Fibroblast of gingiva (primary cell): Measurements from ENCODE around the gene KRTAP19-1.
"Not testable (repeated sequence)": the region's sequence is repeated elsewhere in the genome, so short reads cannot be mapped to it uniquely, and the experiment has no call there.

ENCODE experiments used
- DNase-seq: peaks from one replicate; pipeline ENCODE4 v3.0.0-alpha.2; 2011; ENCODE audit warnings: low read depth

KRTAP19-1 gene

GRCh38 chr21:30480145-30480544 lies at the start of gene KRTAP19-1:
TSS of gene KRTAP19-1 (minus strand) at chr21:30480367. CDS start at chr21:30480317, 50 bp downstream.
- no peak for DNase-seq

GRCh38 chr21:30518876-30519275 lies 38.7 kb upstream of the KRTAP19-1 start:
- DNase-seq: no peak

- no peak for DNase-seq
Measured at GRCh38 chr21:30515681-30516080, 35.5 kb upstream of the KRTAP19-1 start.

- DNase-seq: not testable (repeated sequence)
Measured at GRCh38 chr21:30505621-30506205, 25.5 kb upstream of the KRTAP19-1 start.

- DNase-seq: no peak
Measured at GRCh38 chr21:30502041-30502440, 21.9 kb upstream of the KRTAP19-1 start, which contains the start of gene KRTAP19-5. TSS of gene KRTAP19-5 (minus strand) at chr21:30502141. CDS start at chr21:30502090, 51 bp downstream.

- DNase-seq: no peak
Measured at GRCh38 chr21:30497065-30497464, 16.9 kb upstream of the KRTAP19-1 start, which contains the start of gene KRTAP19-4. TSS of gene KRTAP19-4 (minus strand) at chr21:30497165. CDS start at chr21:30497110, 55 bp downstream.

- DNase-seq: no peak
Measured at GRCh38 chr21:30491963-30492428, 11.8 kb upstream of the KRTAP19-1 start, which contains the start of gene KRTAP19-3. TSS of gene KRTAP19-3 (minus strand) at chr21:30492013. CDS start at chr21:30491957, 56 bp downstream.

- no peak for DNase-seq
Measured at GRCh38 chr21:30487336-30487735, 7.2 kb upstream of the KRTAP19-1 start, which contains the start of gene KRTAP19-2. TSS of gene KRTAP19-2 (minus strand) at chr21:30487436. CDS start at chr21:30487348, 88 bp downstream.

GRCh38 chr21:30486180-30486579 lies 6.0 kb upstream of the KRTAP19-1 start:
- DNase-seq: no peak

- no peak for DNase-seq
Measured at GRCh38 chr21:30482130-30482529, 2.0 kb upstream of the KRTAP19-1 start.

GRCh38 chr21:30479259-30479658 lies 908 bp downstream of the KRTAP19-1 start:
- no peak for DNase-seq

- DNase-seq: no peak
Measured at GRCh38 chr21:30478004-30478403, 2.2 kb downstream of the KRTAP19-1 start.

- no peak for DNase-seq
Measured at GRCh38 chr21:30468900-30469714, 11.1 kb downstream of the KRTAP19-1 start.

GRCh38 chr21:30463713-30464112 lies 16.5 kb downstream of the KRTAP19-1 start:
- no peak for DNase-seq

GRCh38 chr21:30448514-30448913 lies 31.7 kb downstream of the KRTAP19-1 start:
- DNase-seq: no peak

- DNase-seq: no peak
Measured at GRCh38 chr21:30447056-30447455, 33.1 kb downstream of the KRTAP19-1 start.

- no peak for DNase-seq
Measured at GRCh38 chr21:30444204-30444603, 36.0 kb downstream of the KRTAP19-1 start.

GRCh38 chr21:30443226-30443625 lies 36.9 kb downstream of the KRTAP19-1 start:
- DNase-seq: no peak

GRCh38 chr21:30439975-30440374 lies 40.2 kb downstream of the KRTAP19-1 start, which contains the start of gene KRTAP15-1:
TSS of gene KRTAP15-1 (plus strand) at chr21:30440275. CDS start at chr21:30440328, 53 bp downstream.
- no peak for DNase-seq

- no peak for DNase-seq
Measured at GRCh38 chr21:30437010-30437565, 43.1 kb downstream of the KRTAP19-1 start.

GRCh38 chr21:30434033-30434631 lies 46.0 kb downstream of the KRTAP19-1 start:
- DNase-seq: no peak

- no peak for DNase-seq
Measured at GRCh38 chr21:30430170-30430655, 50.0 kb downstream of the KRTAP19-1 start, which contains the start of gene KRTAP13-4. TSS of gene KRTAP13-4 (plus strand) at chr21:30430220. CDS start at chr21:30430276, 56 bp downstream.
